Large intestine (tissue), 12 donors: ENCODE data around the gene SHISA2. TPM values are rescaled to one million over a fixed set of nuclear protein-coding genes. Genes with fewer than 3 reads are reported as not detected.
"Not testable (repeated sequence)": the region's sequence is repeated elsewhere in the genome, so short reads cannot be mapped to it uniquely, and the experiment has no call there.

Experiments
- DNase-seq, 2 donors: peaks; one replicate each; pipeline versions ENCODE4 v3.0.0 to v3.0.0-alpha.2; 2013
- H3K27ac ChIP-seq: one replicate; pipeline ENCODE4 v1.5.1; 2013; ENCODE audit warnings: low read length
- H3K27me3 ChIP-seq: 2 replicates; pipeline ENCODE4 v1.6.1; 2013; ENCODE audit warnings: low read length; ENCODE audit not compliant: control insufficient read depth, insufficient read depth
- H3K36me3 ChIP-seq: 2 replicates; pipeline ENCODE4 v1.6.1; 2013; ENCODE audit warnings: low read length; ENCODE audit not compliant: control insufficient read depth, insufficient read depth
- H3K4me1 ChIP-seq: one replicate; pipeline ENCODE4 v1.6.1; 2013; ENCODE audit warnings: low read length; ENCODE audit not compliant: control insufficient read depth, insufficient read depth
- H3K4me3 ChIP-seq: one replicate; pipeline ENCODE4 v1.5.1; 2013; ENCODE audit warnings: low read length
- H3K9me3 ChIP-seq: one replicate; pipeline ENCODE4 v1.6.1; 2013; ENCODE audit warnings: mild to moderate bottlenecking, low read depth, low read length, moderate library complexity; ENCODE audit not compliant: control insufficient read depth
- WGBS: methylation state at CpG from one replicate; pipeline ENCODE4 v1.1.5; 2013; ENCODE audit warnings: low lambda C conversion rate; ENCODE audit not compliant: insufficient coverage; 5-methylcytosine and 5-hydroxymethylcytosine counted together
- long read RNA-seq, 11 donors: transcript quantifications; one replicate each; lab custom pipeline, GENCODE V29; 2026
- polyA plus RNA-seq: library from polyadenylated mRNA; unstranded; fragments of 120-200 nt; gene quantifications from one replicate; pipeline ENCODE4 v1.2.1, GENCODE V29; 2013

Gene SHISA2
- polyA plus RNA-seq, result 5.0 TPM
- long read RNA-seq, donor 1, partial matches to known transcripts, result 0 of 1 reads
- long read RNA-seq, donor 1, other reads (novel, unspliced or antisense), result 0 of 1 reads
- long read RNA-seq, donor 2, partial matches to known transcripts, result 0 of 3 reads
- long read RNA-seq, donor 2, other reads (novel, unspliced or antisense), result 0 of 3 reads
- long read RNA-seq, donor 3, result 0 reads
- long read RNA-seq, donor 4, result 0 reads
- long read RNA-seq, donor 5, partial matches to known transcripts, result 0 of 1 reads
- long read RNA-seq, donor 5, other reads (novel, unspliced or antisense), result 0 of 1 reads
- long read RNA-seq, donor 6, transcript SHISA2-201 (2 exons, 2,860 nt), result major isoform, 6 of 6 reads
- long read RNA-seq, donor 6, partial matches to known transcripts, result 0 of 6 reads
- long read RNA-seq, donor 6, other reads (novel, unspliced or antisense), result 0 of 6 reads
- long read RNA-seq, donor 7, result 0 reads
- long read RNA-seq, donor 8, partial matches to known transcripts, result 0 of 1 reads
- long read RNA-seq, donor 8, other reads (novel, unspliced or antisense), result 0 of 1 reads
- long read RNA-seq, donor 9, partial matches to known transcripts, result 0 of 1 reads
- long read RNA-seq, donor 9, other reads (novel, unspliced or antisense), result 0 of 1 reads
- long read RNA-seq, donor 10, partial matches to known transcripts, result 0 of 3 reads
- long read RNA-seq, donor 10, other reads (novel, unspliced or antisense), result 0 of 3 reads
- long read RNA-seq, donor 11, partial matches to known transcripts, result 0 of 3 reads
- long read RNA-seq, donor 11, other reads (novel, unspliced or antisense), result 0 of 3 reads

- DNase-seq, result peak in 1 of 2 donors; percentile 62
- Histone ChIP-seq H3K36me3 (no peaks in the 10 kb centered on the region), H3K9me3 (peaks cover 2% of the 10 kb centered on the region), H3K4me3 (peak within 1 kb of the TSS; percentile 30), H3K27ac (no peak within 1 kb of the TSS), H3K27me3 (peaks cover 63% of the 10 kb centered on the region), H3K4me1 (peaks cover 2% of the 10 kb centered on the region)
- no CpG with 5 or more reads among the region's 72 CpGs for WGBS
Observed at GRCh38 chr13:26051657-26052311, at the start of gene SHISA2. Gene SHISA2 (minus strand): TSS chr13:26052016. CDS start chr13:26050975, 1,041 bp downstream.

- Histone ChIP-seq H3K4me1 (no peaks in the 10 kb centered on the region), H3K9me3 (no peaks in the 10 kb centered on the region), H3K36me3 (no peaks in the 10 kb centered on the region), H3K4me3 (no peak overlapping the region), H3K27ac (no peak overlapping the region), H3K27me3 (no peaks in the 10 kb centered on the region)
- DNase-seq, result no peak
- WGBS, result 69% methylated on average over 3 of the region's 14 CpGs
Observed at GRCh38 chr13:26095846-26096610, 44.2 kb upstream of the SHISA2 start.

GRCh38 chr13:26095338-26095737 is 43.5 kb upstream of the SHISA2 start:
- Histone ChIP-seq H3K9me3 (no peaks in the 10 kb centered on the region), H3K4me3 (no peak overlapping the region), H3K27me3 (no peaks in the 10 kb centered on the region), H3K4me1 (no peaks in the 10 kb centered on the region), H3K27ac (no peak overlapping the region), H3K36me3 (no peaks in the 10 kb centered on the region)
- 71% methylated on average over 1 of the region's 1 CpG for WGBS
- no peak for DNase-seq

- not testable (repeated sequence) for H3K9me3 ChIP-seq, H3K27me3 ChIP-seq, DNase-seq, H3K27ac ChIP-seq, H3K36me3 ChIP-seq, H3K4me1 ChIP-seq, H3K4me3 ChIP-seq
- 89% methylated on average over 2 of the region's 5 CpGs for WGBS
Observed at GRCh38 chr13:26076821-26077220, 25.0 kb upstream of the SHISA2 start.

- no CpG with 5 or more reads among the region's 6 CpGs for WGBS
- Histone ChIP-seq H3K27me3 (no peaks in the 10 kb centered on the region), H3K27ac (no peak overlapping the region), H3K4me1 (no peaks in the 10 kb centered on the region), H3K9me3 (no peaks in the 10 kb centered on the region), H3K4me3 (no peak overlapping the region), H3K36me3 (no peaks in the 10 kb centered on the region)
- no peak for DNase-seq
Observed at GRCh38 chr13:26075498-26075897, 23.7 kb upstream of the SHISA2 start.

GRCh38 chr13:26074706-26075105 is 22.9 kb upstream of the SHISA2 start:
- Histone ChIP-seq H3K9me3 (no peaks in the 10 kb centered on the region), H3K36me3 (no peaks in the 10 kb centered on the region), H3K4me1 (no peaks in the 10 kb centered on the region), H3K27ac (no peak overlapping the region), H3K4me3 (no peak overlapping the region), H3K27me3 (no peaks in the 10 kb centered on the region)
- WGBS, result no CpG with 5 or more reads among the region's 16 CpGs
- DNase-seq, result no peak

- H3K27me3 ChIP-seq, H3K4me1 ChIP-seq, H3K36me3 ChIP-seq, DNase-seq, H3K4me3 ChIP-seq, H3K9me3 ChIP-seq, H3K27ac ChIP-seq: not testable (repeated sequence)
- no CpG with 5 or more reads among the region's 7 CpGs for WGBS
Observed at GRCh38 chr13:26072335-26072734, 20.5 kb upstream of the SHISA2 start.

GRCh38 chr13:26071691-26072090 is 19.9 kb upstream of the SHISA2 start:
- Histone ChIP-seq H3K9me3 (no peaks in the 10 kb centered on the region), H3K27me3 (no peaks in the 10 kb centered on the region), H3K27ac (no peak overlapping the region), H3K4me3 (no peak overlapping the region), H3K4me1 (no peaks in the 10 kb centered on the region), H3K36me3 (no peaks in the 10 kb centered on the region)
- DNase-seq, result no peak
- WGBS, result no CpG with 5 or more reads among the region's 2 CpGs

GRCh38 chr13:26069642-26070041 is 17.8 kb upstream of the SHISA2 start:
- DNase-seq, H3K27ac ChIP-seq, H3K4me1 ChIP-seq, H3K27me3 ChIP-seq, H3K36me3 ChIP-seq, H3K4me3 ChIP-seq, H3K9me3 ChIP-seq: not testable (repeated sequence)
- no CpG with 5 or more reads among the region's 8 CpGs for WGBS

- H3K4me3 ChIP-seq, H3K9me3 ChIP-seq, H3K27ac ChIP-seq, DNase-seq, H3K36me3 ChIP-seq, H3K4me1 ChIP-seq, H3K27me3 ChIP-seq: not testable (repeated sequence)
- no CpG with 5 or more reads among the region's 2 CpGs for WGBS
Observed at GRCh38 chr13:26068372-26068771, 16.6 kb upstream of the SHISA2 start.
